SK-N-SH treated with all-trans-retinoic acid at 6 μM for 48 hours (cell line): Measurements from ENCODE around the gene MSN.

Experiments used
- ATAC-seq: fragments of 200-7000 bp; cut with Tn5 transposase; 3 replicates; pipeline ENCODE4 v1.9.1; 2020; ENCODE audit warnings: mild to moderate bottlenecking, moderate library complexity
- ARNTL ChIP-seq: fragments of 450-650 bp; formaldehyde crosslinking; IDR thresholded peaks from 2 replicates; pipeline ENCODE4 v1.5.0; 2020; ENCODE audit warnings: low read depth, mild to moderate bottlenecking, moderate library complexity, borderline replicate concordance
- BACH2 ChIP-seq: fragments of 250-450 bp; sonication (Bioruptor Pico); IDR thresholded peaks from 2 replicates; pipeline ENCODE4 v1.9.0; 2021; ENCODE audit warnings: mild to moderate bottlenecking, borderline replicate concordance
- CSDC2 ChIP-seq: fragments of 250-450 bp; sonication (Bioruptor Pico); IDR thresholded peaks from 2 replicates; pipeline ENCODE4 v1.5.0; 2020; ENCODE audit warnings: mild to moderate bottlenecking, moderate library complexity
- ESRRG ChIP-seq: fragments of 250-450 bp; sonication (Bioruptor Pico); IDR thresholded peaks from 2 replicates; pipeline ENCODE4 v1.6.1; 2021; ENCODE audit warnings: mild to moderate bottlenecking
- GLIS3 ChIP-seq: fragments of 250-450 bp; sonication (Bioruptor Pico); IDR thresholded peaks from 2 replicates; pipeline ENCODE4 v1.5.0; 2020; ENCODE audit warnings: mild to moderate bottlenecking, moderate library complexity
- ISL1 ChIP-seq: fragments of 250-450 bp; sonication (Bioruptor Pico); IDR thresholded peaks from 2 replicates; pipeline ENCODE4 v2.1.2; 2022; ENCODE audit warnings: mild to moderate bottlenecking, moderate library complexity
- OSR1 ChIP-seq: fragments of 250-450 bp; sonication (Bioruptor Pico); IDR thresholded peaks from 2 replicates; pipeline ENCODE4 v1.8.0; 2022; ENCODE audit warnings: moderate library complexity, mild to moderate bottlenecking, inconsistent platforms
- PATZ1 ChIP-seq: fragments of 250-450 bp; sonication (Bioruptor Pico); IDR thresholded peaks from 2 replicates; pipeline ENCODE4 v1.8.0; 2020; ENCODE audit warnings: mild to moderate bottlenecking, moderate library complexity, borderline replicate concordance
- RARB ChIP-seq: fragments of 250-450 bp; sonication (Bioruptor Pico); IDR thresholded peaks from 2 replicates; pipeline ENCODE4 v1.8.0; 2021; ENCODE audit warnings: mild to moderate bottlenecking, moderate library complexity
- TCF4 ChIP-seq: fragments of 250-450 bp; sonication (Bioruptor Pico); IDR thresholded peaks from 2 replicates; pipeline ENCODE4 v1.8.0; 2021; ENCODE audit warnings: mild to moderate bottlenecking, moderate library complexity, borderline replicate concordance
- TSHZ2 ChIP-seq: fragments of 250-450 bp; sonication (Bioruptor Pico); IDR thresholded peaks from 2 replicates; pipeline ENCODE4 v1.5.0; 2020; ENCODE audit warnings: mild to moderate bottlenecking, moderate library complexity
- ZC3H10 ChIP-seq: fragments of 250-450 bp; sonication (Bioruptor Pico); IDR thresholded peaks from 2 replicates; pipeline ENCODE4 v1.5.1; 2021; ENCODE audit warnings: mild to moderate bottlenecking, moderate library complexity
- ZFP3 ChIP-seq: fragments of 250-450 bp; sonication (Bioruptor Pico); IDR thresholded peaks from 2 replicates; pipeline ENCODE4 v1.5.0; 2020; ENCODE audit warnings: mild to moderate bottlenecking, moderate library complexity
- ZFP30 ChIP-seq: fragments of 450-650 bp; formaldehyde crosslinking; IDR thresholded peaks from 2 replicates; pipeline ENCODE4 v1.5.0; 2022; ENCODE audit warnings: mild to moderate bottlenecking, moderate library complexity
- ZNF565 ChIP-seq: fragments of 450-650 bp; formaldehyde crosslinking; conservative IDR thresholded peaks from 2 replicates; pipeline ENCODE4 v1.5.0; 2020; ENCODE audit warnings: low read depth, mild to moderate bottlenecking, moderate library complexity
- TF ChIP-seq, protein P1 (sequence below): fragments of 250-450 bp; sonication (Bioruptor Pico); IDR thresholded peaks from 2 replicates; pipeline ENCODE4 v1.5.1; 2021; ENCODE audit warnings: mild to moderate bottlenecking, moderate library complexity
- TF ChIP-seq, protein P2 (sequence below): fragments of 250-450 bp; sonication (Bioruptor Pico); IDR thresholded peaks from 2 replicates; pipeline ENCODE4 v1.5.1; 2020; ENCODE audit warnings: low read depth, mild to moderate bottlenecking, moderate library complexity
- TF ChIP-seq, protein P3 (sequence below): fragments of 250-450 bp; sonication (Bioruptor Pico); IDR thresholded peaks from 2 replicates; pipeline ENCODE4 v1.8.0; 2021; ENCODE audit warnings: low read depth, mild to moderate bottlenecking, moderate library complexity, borderline replicate concordance

The MSN gene

GRCh38 chrX:65671286-65671685 is 3.8 kb downstream of the MSN start (continued):
- no peak for TF ChIP-seq BACH2 (CRISPR knock-in tag)
- TF ChIP-seq, all 23 proteins: peak for 0

DNA sequence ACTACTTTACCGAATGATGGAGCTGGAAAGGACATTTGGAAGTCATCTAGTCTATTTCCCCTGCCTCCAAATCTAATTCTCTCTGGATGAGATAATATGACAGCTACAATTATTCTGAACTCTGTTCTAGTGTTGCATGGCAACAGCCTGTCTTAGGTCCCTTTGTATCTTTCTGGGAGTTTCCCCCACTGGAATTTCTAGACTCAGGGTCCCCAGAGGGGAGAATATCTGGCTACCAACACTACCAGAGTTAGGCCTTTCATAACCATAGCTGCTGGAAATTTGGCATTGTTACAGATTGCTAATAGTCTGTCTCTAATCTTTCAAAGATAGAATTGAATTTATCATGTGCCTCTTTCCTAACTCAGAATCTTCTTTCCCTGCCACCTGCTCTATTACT is 4.5 kb downstream of the MSN start:
- no peak; the same call in 2 of the 3 replicates for ATAC-seq

GRCh38 chrX:65673857-65674203 is 6.4 kb downstream of the MSN start:
- ATAC-seq = no peak
- TF ChIP-seq ZC3H10 (CRISPR knock-in tag) = no peak
- TF ChIP-seq BACH2 (CRISPR knock-in tag) = no peak
- no peak for TF ChIP-seq CSDC2
- no peak for TF ChIP-seq ESRRG (CRISPR knock-in tag)
- no peak for TF ChIP-seq ZFP3
- TF ChIP-seq GLIS3 (CRISPR knock-in tag) = no peak
- TF ChIP-seq PATZ1 (CRISPR knock-in tag) = no peak
- TF ChIP-seq, protein P1, sequence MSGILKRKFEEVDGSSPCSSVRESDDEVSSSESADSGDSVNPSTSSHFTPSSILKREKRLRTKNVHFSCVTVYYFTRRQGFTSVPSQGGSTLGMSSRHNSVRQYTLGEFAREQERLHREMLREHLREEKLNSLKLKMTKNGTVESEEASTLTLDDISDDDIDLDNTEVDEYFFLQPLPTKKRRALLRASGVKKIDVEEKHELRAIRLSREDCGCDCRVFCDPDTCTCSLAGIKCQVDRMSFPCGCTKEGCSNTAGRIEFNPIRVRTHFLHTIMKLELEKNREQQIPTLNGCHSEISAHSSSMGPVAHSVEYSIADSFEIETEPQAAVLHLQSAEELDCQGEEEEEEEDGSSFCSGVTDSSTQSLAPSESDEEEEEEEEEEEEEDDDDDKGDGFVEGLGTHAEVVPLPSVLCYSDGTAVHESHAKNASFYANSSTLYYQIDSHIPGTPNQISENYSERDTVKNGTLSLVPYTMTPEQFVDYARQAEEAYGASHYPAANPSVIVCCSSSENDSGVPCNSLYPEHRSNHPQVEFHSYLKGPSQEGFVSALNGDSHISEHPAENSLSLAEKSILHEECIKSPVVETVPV = no peak

More for the DNA sequence above, 4.5 kb downstream of the MSN start:
- TF ChIP-seq ARNTL (CRISPR knock-in tag) (no peak), OSR1 (no peak), GLIS3 (CRISPR knock-in tag) (no peak), ZFP3 (no peak), ISL1 (no peak), ZFP30 (no peak), CSDC2 (no peak)
- TF ChIP-seq, protein P2, sequence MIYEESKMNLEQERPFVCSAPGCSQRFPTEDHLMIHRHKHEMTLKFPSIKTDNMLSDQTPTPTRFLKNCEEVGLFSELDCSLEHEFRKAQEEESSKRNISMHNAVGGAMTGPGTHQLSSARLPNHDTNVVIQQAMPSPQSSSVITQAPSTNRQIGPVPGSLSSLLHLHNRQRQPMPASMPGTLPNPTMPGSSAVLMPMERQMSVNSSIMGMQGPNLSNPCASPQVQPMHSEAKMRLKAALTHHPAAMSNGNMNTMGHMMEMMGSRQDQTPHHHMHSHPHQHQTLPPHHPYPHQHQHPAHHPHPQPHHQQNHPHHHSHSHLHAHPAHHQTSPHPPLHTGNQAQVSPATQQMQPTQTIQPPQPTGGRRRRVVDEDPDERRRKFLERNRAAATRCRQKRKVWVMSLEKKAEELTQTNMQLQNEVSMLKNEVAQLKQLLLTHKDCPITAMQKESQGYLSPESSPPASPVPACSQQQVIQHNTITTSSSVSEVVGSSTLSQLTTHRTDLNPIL (CRISPR knock-in tag) = no peak

- TF ChIP-seq RARB (CRISPR knock-in tag) (no peak), ISL1 (no peak), ZNF565 (CRISPR knock-in tag) (no peak), ZC3H10 (CRISPR knock-in tag) (no peak), TSHZ2 (no peak), BACH2 (CRISPR knock-in tag) (no peak), ZFP3 (no peak), TCF4 (CRISPR knock-in tag) (no peak), ARNTL (CRISPR knock-in tag) (no peak), ZFP30 (no peak)
- TF ChIP-seq, protein P2 (CRISPR knock-in tag) = no peak
- TF ChIP-seq, protein P3, sequence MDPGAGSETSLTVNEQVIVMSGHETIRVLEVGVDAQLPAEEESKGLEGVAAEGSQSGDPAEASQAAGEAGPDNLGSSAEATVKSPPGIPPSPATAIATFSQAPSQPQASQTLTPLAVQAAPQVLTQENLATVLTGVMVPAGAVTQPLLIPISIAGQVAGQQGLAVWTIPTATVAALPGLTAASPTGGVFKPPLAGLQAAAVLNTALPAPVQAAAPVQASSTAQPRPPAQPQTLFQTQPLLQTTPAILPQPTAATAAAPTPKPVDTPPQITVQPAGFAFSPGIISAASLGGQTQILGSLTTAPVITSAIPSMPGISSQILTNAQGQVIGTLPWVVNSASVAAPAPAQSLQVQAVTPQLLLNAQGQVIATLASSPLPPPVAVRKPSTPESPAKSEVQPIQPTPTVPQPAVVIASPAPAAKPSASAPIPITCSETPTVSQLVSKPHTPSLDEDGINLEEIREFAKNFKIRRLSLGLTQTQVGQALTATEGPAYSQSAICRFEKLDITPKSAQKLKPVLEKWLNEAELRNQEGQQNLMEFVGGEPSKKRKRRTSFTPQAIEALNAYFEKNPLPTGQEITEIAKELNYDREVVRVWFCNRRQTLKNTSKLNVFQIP (CRISPR knock-in tag) = no peak
- TF ChIP-seq, protein P1 = no peak
- TF ChIP-seq, all 23 proteins: peak for 0
- ATAC-seq = no peak
Observed at GRCh38 chrX:65674204-65674893, 6.9 kb downstream of the MSN start.
